HepG2 (cell line): ENCODE results near the gene ZNF212. TPM values are rescaled to one million over a fixed set of nuclear protein-coding genes. Genes with fewer than 3 reads are reported as not detected.

Experiments
- BCL6 ChIP-seq: IDR thresholded peaks from 2 replicates; pipeline ENCODE4 v1.6.1; 2016; ENCODE audit warnings: missing genetic modification reagents, missing compliant biosample characterization
- FIP1L1 ChIP-seq: fragments of 200-400 bp; formaldehyde crosslinking; IDR thresholded peaks from 2 replicates; pipeline ENCODE4 v1.6.1; 2018; ENCODE audit warnings: low read depth, mild to moderate bottlenecking, low read length, moderate library complexity, borderline replicate concordance; ENCODE audit not compliant: insufficient read depth
- FOXO4 ChIP-seq: sonication (generic); formaldehyde crosslinking; conservative IDR thresholded peaks from 2 replicates; pipeline ENCODE4 v1.8.1; 2023; ENCODE audit warnings: missing genetic modification reagents
- GMEB2 ChIP-seq: IDR thresholded peaks from 2 replicates; pipeline ENCODE4 v1.6.1; 2016; ENCODE audit warnings: missing biosample characterization, missing genetic modification reagents, low read depth
- HMGA1 ChIP-seq: sonication (generic); formaldehyde crosslinking; conservative IDR thresholded peaks from 2 replicates; pipeline ENCODE4 v1.4.0; 2020; ENCODE audit warnings: missing genetic modification reagents
- KDM4B ChIP-seq: sonication (generic); formaldehyde crosslinking; IDR thresholded peaks from 2 replicates; pipeline ENCODE4 v1.4.0; 2020; ENCODE audit warnings: missing genetic modification reagents
- NCOA5 ChIP-seq: sonication (generic); formaldehyde crosslinking; IDR thresholded peaks from 2 replicates; pipeline ENCODE4 v1.4.0; 2020; ENCODE audit warnings: missing genetic modification reagents
- NFATC3 ChIP-seq: sonication (generic); formaldehyde crosslinking; IDR thresholded peaks from 2 replicates; pipeline ENCODE4 v1.5.1; 2020; ENCODE audit warnings: mild to moderate bottlenecking, missing genetic modification reagents
- POLR2A ChIP-seq, 2 experiments: IDR thresholded peaks; 2 replicates each; pipeline ENCODE4 v1.6.1; 2011; ENCODE audit warnings: low read depth in 2 of 2, low read length in 2 of 2, mild to moderate bottlenecking in 1 of 2, moderate library complexity in 1 of 2; ENCODE audit not compliant: insufficient read depth in 1 of 2
- RBM22 ChIP-seq: fragments of 200-400 bp; formaldehyde crosslinking; optimal IDR thresholded peaks from 2 replicates; pipeline ENCODE3; 2017; ENCODE audit warnings: mild to moderate bottlenecking, low read length, moderate library complexity
- SSRP1 ChIP-seq: IDR thresholded peaks from 2 replicates; pipeline ENCODE4 v1.6.1; 2016; ENCODE audit warnings: control low read depth
- TGIF2 ChIP-seq: IDR thresholded peaks from 2 replicates; pipeline ENCODE4 v1.6.1; 2016; ENCODE audit warnings: control low read depth, missing compliant biosample characterization
- TMF1 ChIP-seq: sonication (generic); formaldehyde crosslinking; IDR thresholded peaks from 2 replicates; pipeline ENCODE4 v1.8.1; 2022; ENCODE audit warnings: low read depth, missing genetic modification reagents
- TOPORS ChIP-seq: sonication (generic); formaldehyde crosslinking; IDR thresholded peaks from 2 replicates; pipeline ENCODE4 v1.8.0; 2023; ENCODE audit warnings: mild to moderate bottlenecking, missing genetic modification reagents
- YEATS2 ChIP-seq: sonication (generic); formaldehyde crosslinking; IDR thresholded peaks from 2 replicates; pipeline ENCODE4 v1.4.0; 2020; ENCODE audit warnings: missing genetic modification reagents, borderline replicate concordance
- ZNF30 ChIP-seq: sonication (generic); formaldehyde crosslinking; IDR thresholded peaks from 2 replicates; pipeline ENCODE4 v1.5.0; 2020; ENCODE audit warnings: mild to moderate bottlenecking, missing genetic modification reagents
- ZNF816 ChIP-seq: sonication (generic); formaldehyde crosslinking; IDR thresholded peaks from 2 replicates; pipeline ENCODE4 v1.8.0; 2022; ENCODE audit warnings: missing genetic modification reagents, mild to moderate bottlenecking, borderline replicate concordance
- polyA plus RNA-seq, 8 experiments: library from polyadenylated mRNA; depleted of rRNA in 3 of 8; stranded (reverse) in 7 of 8; unstranded in 1 of 8; fragments of >200 nt; fragmentation: Illumina TruSeq in 4 of 8; extraction: Trizol in 4 of 8; gene quantifications; 2 replicates each; pipeline versions ENCODE4 v1.2.1 to v1.2.3, GENCODE V29; 2011 to 2016; ENCODE audit warnings: low read depth in 4 of 8, missing spikeins in 1 of 8, mixed read lengths in 1 of 8; ENCODE audit not compliant: insufficient read depth in 1 of 8
- total RNA-seq, 5 experiments: library from RNA; depleted of rRNA; stranded (reverse); fragments of >200 nt; fragmentation: Illumina TruSeq; extraction: Trizol; gene quantifications; 2 replicates each; pipeline ENCODE4 v1.2.3, GENCODE V29; 2016; ENCODE audit warnings: low read depth in 1 of 5
- TF ChIP-seq, protein P1 (sequence below): sonication (generic); formaldehyde crosslinking; IDR thresholded peaks from 2 replicates; pipeline ENCODE4 v1.4.0; 2020; ENCODE audit warnings: mild to moderate bottlenecking, missing genetic modification reagents
- TF ChIP-seq, protein P2 (sequence below): sonication (generic); formaldehyde crosslinking; IDR thresholded peaks from 2 replicates; pipeline ENCODE4 v1.5.1; 2020; ENCODE audit warnings: mild to moderate bottlenecking, missing genetic modification reagents

The ZNF212 gene
- total and polyA plus RNA-seq, 2 of the 13 experiments (the other 11 are each of a cell fraction or from before 2014, with no cell fraction given), result 2.6 to 3.8 TPM

DNA sequence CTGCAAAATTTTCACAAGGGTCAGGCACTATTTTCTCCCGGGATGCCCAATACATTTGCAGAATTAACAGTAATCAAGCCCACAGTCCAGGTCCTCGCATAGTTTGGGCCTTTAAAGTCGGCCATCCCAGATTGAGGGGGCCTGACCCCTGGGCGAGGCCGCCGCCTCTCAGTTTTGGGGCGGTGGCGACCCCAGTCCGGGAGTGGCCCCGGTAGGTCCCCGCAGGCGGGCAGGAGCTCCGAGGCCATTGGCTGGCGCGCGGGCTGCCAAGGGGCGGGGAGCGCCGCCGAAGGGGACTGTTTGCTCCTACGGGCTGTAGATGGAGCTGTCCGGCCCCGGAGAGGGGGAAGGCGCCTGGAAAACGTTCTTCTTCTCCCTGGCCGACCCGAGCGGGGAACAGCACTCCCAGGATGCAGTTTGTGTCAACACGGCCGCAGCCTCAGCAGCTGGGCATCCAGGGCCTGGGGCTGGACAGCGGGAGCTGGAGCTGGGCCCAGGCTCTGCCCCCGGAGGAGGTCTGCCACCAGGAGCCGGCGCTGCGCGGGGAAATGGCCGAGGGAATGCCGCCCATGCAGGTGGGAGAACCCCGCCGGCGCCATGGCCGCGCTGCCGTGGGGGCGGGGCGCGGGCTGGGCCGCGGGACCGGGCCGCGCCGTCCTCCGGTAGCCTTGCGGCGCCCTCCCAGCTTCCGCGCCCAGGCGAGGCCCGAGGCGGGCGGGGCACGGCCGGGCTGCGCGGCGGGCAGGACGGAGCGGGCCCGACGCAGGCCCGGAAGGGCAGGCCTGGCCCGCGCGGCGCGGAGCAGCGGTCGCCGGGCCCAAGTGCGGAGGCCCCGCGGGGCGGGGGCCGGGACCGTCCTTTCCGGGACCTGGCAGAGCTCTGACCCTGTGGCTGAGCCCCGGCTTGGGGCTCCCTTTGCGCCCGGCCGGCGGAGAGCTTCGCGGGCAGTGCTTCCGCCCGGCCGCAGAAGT is 44.0 kb upstream of the ZNF212 start, which contains the start of gene ZNF282 (continued):
- TF ChIP-seq, protein P1, sequence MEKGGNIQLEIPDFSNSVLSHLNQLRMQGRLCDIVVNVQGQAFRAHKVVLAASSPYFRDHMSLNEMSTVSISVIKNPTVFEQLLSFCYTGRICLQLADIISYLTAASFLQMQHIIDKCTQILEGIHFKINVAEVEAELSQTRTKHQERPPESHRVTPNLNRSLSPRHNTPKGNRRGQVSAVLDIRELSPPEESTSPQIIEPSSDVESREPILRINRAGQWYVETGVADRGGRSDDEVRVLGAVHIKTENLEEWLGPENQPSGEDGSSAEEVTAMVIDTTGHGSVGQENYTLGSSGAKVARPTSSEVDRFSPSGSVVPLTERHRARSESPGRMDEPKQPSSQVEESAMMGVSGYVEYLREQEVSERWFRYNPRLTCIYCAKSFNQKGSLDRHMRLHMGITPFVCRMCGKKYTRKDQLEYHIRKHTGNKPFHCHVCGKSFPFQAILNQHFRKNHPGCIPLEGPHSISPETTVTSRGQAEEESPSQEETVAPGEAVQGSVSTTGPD (CRISPR knock-in tag), result no peak
- TF ChIP-seq BCL6, result peak; percentile 28; the same call in 1 of the 2 replicates
- TF ChIP-seq TOPORS (CRISPR knock-in tag), result 0 out of 2 replicates have a peak, but pooled peaks have one; percentile 29
- TF ChIP-seq ZNF30 (CRISPR knock-in tag), result no peak
- TF ChIP-seq POLR2A (IDR thresholded peaks at IDR 0.05; ENCODE audit: insufficient read depth in 1 of 2, low read depth in 2 of 2, low read length in 2 of 2), result peak; percentile 77 to 80
- TF ChIP-seq ZNF816 (CRISPR knock-in tag), result peak; percentile 89; the same call in 1 of the 2 replicates
- no peak for TF ChIP-seq TGIF2 (CRISPR knock-in tag)
- no peak for TF ChIP-seq FOXO4 (CRISPR knock-in tag)
- TF ChIP-seq FIP1L1, result no peak
- no peak for TF ChIP-seq TMF1 (CRISPR knock-in tag)
- TF ChIP-seq NFATC3 (CRISPR knock-in tag), result no peak
- no peak for TF ChIP-seq SSRP1
- TF ChIP-seq NCOA5 (CRISPR knock-in tag), result no peak
- no peak for TF ChIP-seq GMEB2 (CRISPR knock-in tag)
- no peak for TF ChIP-seq HMGA1 (CRISPR knock-in tag)
- TF ChIP-seq YEATS2 (CRISPR knock-in tag), result peak; percentile 88
- TF ChIP-seq RBM22, result peak; percentile 31
- TF ChIP-seq KDM4B (CRISPR knock-in tag), result peak; percentile 76; the same call in 1 of the 2 replicates
- TF ChIP-seq, protein P2, sequence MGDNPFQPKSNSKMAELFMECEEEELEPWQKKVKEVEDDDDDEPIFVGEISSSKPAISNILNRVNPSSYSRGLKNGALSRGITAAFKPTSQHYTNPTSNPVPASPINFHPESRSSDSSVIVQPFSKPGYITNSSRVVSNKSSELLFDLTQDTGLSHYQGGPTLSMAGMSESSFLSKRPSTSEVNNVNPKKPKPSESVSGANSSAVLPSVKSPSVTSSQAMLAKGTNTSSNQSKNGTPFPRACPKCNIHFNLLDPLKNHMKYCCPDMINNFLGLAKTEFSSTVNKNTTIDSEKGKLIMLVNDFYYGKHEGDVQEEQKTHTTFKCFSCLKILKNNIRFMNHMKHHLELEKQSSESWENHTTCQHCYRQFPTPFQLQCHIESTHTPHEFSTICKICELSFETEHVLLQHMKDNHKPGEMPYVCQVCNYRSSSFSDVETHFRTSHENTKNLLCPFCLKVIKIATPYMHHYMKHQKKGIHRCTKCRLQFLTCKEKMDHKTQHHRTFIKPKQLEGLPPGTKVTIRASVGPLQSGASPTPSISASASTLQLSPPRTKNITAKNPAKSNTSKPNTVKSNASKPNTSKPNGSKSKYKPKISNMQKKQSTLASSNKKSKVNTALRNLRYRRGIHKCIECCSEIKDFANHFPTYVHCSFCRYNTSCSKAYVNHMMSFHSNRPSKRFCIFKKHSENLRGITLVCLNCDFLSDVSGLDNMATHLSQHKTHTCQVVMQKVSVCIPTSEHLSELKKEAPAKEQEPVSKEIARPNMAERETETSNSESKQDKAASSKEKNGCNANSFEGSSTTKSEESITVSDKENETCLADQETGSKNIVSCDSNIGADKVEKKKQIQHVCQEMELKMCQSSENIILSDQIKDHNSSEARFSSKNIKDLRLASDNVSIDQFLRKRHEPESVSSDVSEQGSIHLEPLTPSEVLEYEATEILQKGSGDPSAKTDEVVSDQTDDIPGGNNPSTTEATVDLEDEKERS, result peak; percentile 21; the same call in 1 of the 2 replicates
